Measurements from ENCODE around the gene PLEKHS1. TPM values are rescaled to one million over a fixed set of nuclear protein-coding genes. Genes with fewer than 3 reads are reported as not detected.

Gene PLEKHS1
- polyA plus RNA-seq, 1 of the 3 experiments (the other 2 are of a cell fraction) = not detected

- no peak for TF ChIP-seq GATA2 (CRISPR knock-in tag; IDR thresholded peaks at IDR 0.05)
- peak; percentile 80 for TF ChIP-seq JUND (IDR thresholded peaks at IDR 0.05)
- TF ChIP-seq MAX (IDR thresholded peaks at IDR 0.05; ENCODE audit: low read depth) = no peak
- TF ChIP-seq SMC3 (IDR thresholded peaks at IDR 0.05; ENCODE audit: low read depth, low read length) = no peak
- no peak for TF ChIP-seq USF2 (IDR thresholded peaks at IDR 0.05; ENCODE audit: borderline replicate concordance, low read depth, low read length)
- TF ChIP-seq TAF1 (IDR thresholded peaks at IDR 0.05; ENCODE audit: borderline replicate concordance, low read depth, low read length) = no peak
- TF ChIP-seq REST (IDR thresholded peaks at IDR 0.05; ENCODE audit: low read depth, low read length) = no peak
- no peak for TF ChIP-seq FOXJ3 (CRISPR knock-in tag; IDR thresholded peaks at IDR 0.05)
- no peak for TF ChIP-seq IRF3 (IDR thresholded peaks at IDR 0.05; ENCODE audit: low read depth, low read length)
- no peak for TF ChIP-seq NRF1 (IDR thresholded peaks at IDR 0.05; ENCODE audit: low read depth, low read length)
- no peak for TF ChIP-seq YY1 (IDR thresholded peaks at IDR 0.05; ENCODE audit: low read depth)
- no peak for TF ChIP-seq EZH2phosphoT487 (IDR thresholded peaks at IDR 0.05; ENCODE audit: borderline replicate concordance, low read depth)
- TF ChIP-seq MXI1 (IDR thresholded peaks at IDR 0.05; ENCODE audit: low read depth, low read length) = no peak
- TF ChIP-seq SIN3A (IDR thresholded peaks at IDR 0.05; ENCODE audit: borderline replicate concordance, low read depth, low read length) = no peak
Observed at GRCh38 chr10:113709221-113709838, 42.2 kb upstream of the PLEKHS1 start (continued).

GRCh38 chr10:113711142-113711541, 40.3 kb upstream of the PLEKHS1 start:
- 0 out of 2 replicates have a peak, but pooled peaks cover 4% of the 10 kb centered on the region for H4K20me1 ChIP-seq (ENCODE audit: insufficient read depth)
- TF ChIP-seq, protein P1, sequence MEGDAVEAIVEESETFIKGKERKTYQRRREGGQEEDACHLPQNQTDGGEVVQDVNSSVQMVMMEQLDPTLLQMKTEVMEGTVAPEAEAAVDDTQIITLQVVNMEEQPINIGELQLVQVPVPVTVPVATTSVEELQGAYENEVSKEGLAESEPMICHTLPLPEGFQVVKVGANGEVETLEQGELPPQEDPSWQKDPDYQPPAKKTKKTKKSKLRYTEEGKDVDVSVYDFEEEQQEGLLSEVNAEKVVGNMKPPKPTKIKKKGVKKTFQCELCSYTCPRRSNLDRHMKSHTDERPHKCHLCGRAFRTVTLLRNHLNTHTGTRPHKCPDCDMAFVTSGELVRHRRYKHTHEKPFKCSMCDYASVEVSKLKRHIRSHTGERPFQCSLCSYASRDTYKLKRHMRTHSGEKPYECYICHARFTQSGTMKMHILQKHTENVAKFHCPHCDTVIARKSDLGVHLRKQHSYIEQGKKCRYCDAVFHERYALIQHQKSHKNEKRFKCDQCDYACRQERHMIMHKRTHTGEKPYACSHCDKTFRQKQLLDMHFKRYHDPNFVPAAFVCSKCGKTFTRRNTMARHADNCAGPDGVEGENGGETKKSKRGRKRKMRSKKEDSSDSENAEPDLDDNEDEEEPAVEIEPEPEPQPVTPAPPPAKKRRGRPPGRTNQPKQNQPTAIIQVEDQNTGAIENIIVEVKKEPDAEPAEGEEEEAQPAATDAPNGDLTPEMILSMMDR (IDR thresholded peaks at IDR 0.05) = no peak
- no peak for TF ChIP-seq ELF1 (IDR thresholded peaks at IDR 0.05)
- TF ChIP-seq GABPA (IDR thresholded peaks at IDR 0.05; ENCODE audit: low read depth) = no peak
- no peak for TF ChIP-seq MXI1 (IDR thresholded peaks at IDR 0.05; ENCODE audit: low read depth, low read length)
- no peak for TF ChIP-seq POLR2AphosphoS5 (IDR thresholded peaks at IDR 0.05; ENCODE audit: low read depth, low read length)
- no peak for TF ChIP-seq IRF3 (IDR thresholded peaks at IDR 0.05; ENCODE audit: low read depth, low read length)
- no peak for TF ChIP-seq FOSL2 (IDR thresholded peaks at IDR 0.05; ENCODE audit: borderline replicate concordance, low read depth)
- no peak for TF ChIP-seq SMC3 (IDR thresholded peaks at IDR 0.05; ENCODE audit: low read depth, low read length)
- TF ChIP-seq, protein P2, sequence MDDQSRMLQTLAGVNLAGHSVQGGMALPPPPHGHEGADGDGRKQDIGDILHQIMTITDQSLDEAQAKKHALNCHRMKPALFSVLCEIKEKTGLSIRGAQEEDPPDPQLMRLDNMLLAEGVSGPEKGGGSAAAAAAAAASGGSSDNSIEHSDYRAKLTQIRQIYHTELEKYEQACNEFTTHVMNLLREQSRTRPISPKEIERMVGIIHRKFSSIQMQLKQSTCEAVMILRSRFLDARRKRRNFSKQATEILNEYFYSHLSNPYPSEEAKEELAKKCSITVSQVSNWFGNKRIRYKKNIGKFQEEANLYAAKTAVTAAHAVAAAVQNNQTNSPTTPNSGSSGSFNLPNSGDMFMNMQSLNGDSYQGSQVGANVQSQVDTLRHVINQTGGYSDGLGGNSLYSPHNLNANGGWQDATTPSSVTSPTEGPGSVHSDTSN (IDR thresholded peaks at IDR 0.05) = no peak

More at GRCh38 chr10:113711142-113711541, 40.3 kb upstream of the PLEKHS1 start:
- H3K4me3 ChIP-seq (ENCODE audit: low read depth in 2 of 2, low read length in 1 of 2) = no peak overlapping the region
- no peaks in the 10 kb centered on the region for H3K9me2 ChIP-seq
- H3K27me3 ChIP-seq (ENCODE audit: insufficient read depth) = no peaks in the 10 kb centered on the region
- no peak for DNase-seq
- no peaks in the 10 kb centered on the region for H3F3A ChIP-seq (replicated peaks; ENCODE audit: insufficient read depth)
- H3K36me3 ChIP-seq (replicated peaks in 1 of 2; ENCODE audit: control insufficient read depth in 1 of 2, insufficient read depth in 2 of 2, low read length in 1 of 2) = no peaks in the 10 kb centered on the region
- no peaks in the 10 kb centered on the region; the same call in 1 of the 2 replicates for H3K79me2 ChIP-seq (ENCODE audit: insufficient read depth)
- no peak overlapping the region for H2AFZ ChIP-seq (ENCODE audit: low read depth)
- H3K27ac ChIP-seq (ENCODE audit: low read depth in 2 of 2, low read length in 1 of 2) = no peak overlapping the region
- no peak overlapping the region for H3K4me2 ChIP-seq
- WGBS (ENCODE audit: low lambda C conversion rate) = 83% methylated on average over 2 of the region's 2 CpGs
- no peaks in the 10 kb centered on the region for H3K9me3 ChIP-seq
- peaks cover 6 to 38% of the 10 kb centered on the region in 2 experiments; a peak in 3 of 4 replicates for H3K4me1 ChIP-seq (ENCODE audit: control insufficient read depth in 1 of 2, insufficient read depth in 2 of 2, low read depth in 1 of 2, low read length in 1 of 2)
- H3K9ac ChIP-seq = no peak overlapping the region
- CTCF ChIA-PET = interaction anchor here (0.8 to 1.5 kb wide), 3 partner anchors 32 to 392 kb away, joined by 3 to 5 read pairs (median 3); partner anchors contain the start of gene CASP7
- POLR2A ChIA-PET = no interaction called here

All from SK-N-SH (cell line).